Large intestine (tissue), 12 donors: Measurements from ENCODE around the gene NFKBIZ. TPM values are rescaled to one million over a fixed set of nuclear protein-coding genes. Genes with fewer than 3 reads are reported as not detected.
A peak's percentile ranks its signal among the peaks of the same experiment; 100 is the strongest.

Experiments
- DNase-seq, 2 donors: peaks; one replicate each; pipeline versions ENCODE4 v3.0.0 to v3.0.0-alpha.2; 2013
- H3K27ac ChIP-seq: one replicate; pipeline ENCODE4 v1.5.1; 2013; ENCODE audit warnings: low read length
- H3K27me3 ChIP-seq: 2 replicates; pipeline ENCODE4 v1.6.1; 2013; ENCODE audit warnings: low read length; ENCODE audit not compliant: control insufficient read depth, insufficient read depth
- H3K36me3 ChIP-seq: 2 replicates; pipeline ENCODE4 v1.6.1; 2013; ENCODE audit warnings: low read length; ENCODE audit not compliant: control insufficient read depth, insufficient read depth
- H3K4me1 ChIP-seq: one replicate; pipeline ENCODE4 v1.6.1; 2013; ENCODE audit warnings: low read length; ENCODE audit not compliant: control insufficient read depth, insufficient read depth
- H3K4me3 ChIP-seq: one replicate; pipeline ENCODE4 v1.5.1; 2013; ENCODE audit warnings: low read length
- H3K9me3 ChIP-seq: one replicate; pipeline ENCODE4 v1.6.1; 2013; ENCODE audit warnings: mild to moderate bottlenecking, low read depth, low read length, moderate library complexity; ENCODE audit not compliant: control insufficient read depth
- WGBS: methylation state at CpG from one replicate; pipeline ENCODE4 v1.1.5; 2013; ENCODE audit warnings: low lambda C conversion rate; ENCODE audit not compliant: insufficient coverage; 5-methylcytosine and 5-hydroxymethylcytosine counted together
- long read RNA-seq, 11 donors: transcript quantifications; one replicate each; lab custom pipeline, GENCODE V29; 2026
- polyA plus RNA-seq: library from polyadenylated mRNA; unstranded; fragments of 120-200 nt; gene quantifications from one replicate; pipeline ENCODE4 v1.2.1, GENCODE V29; 2013

NFKBIZ gene
- polyA plus RNA-seq = 299 TPM
- long read RNA-seq, donor 1, transcript NFKBIZ-202 (12 exons, 3,923 nt) = major isoform, 10 of 35 reads
- long read RNA-seq, donor 1, partial matches to known transcripts = 18 of 35 reads
- long read RNA-seq, donor 1, other reads (novel, unspliced or antisense) = 0 of 35 reads
- long read RNA-seq, donor 2, transcript NFKBIZ-211 (2 exons, 482 nt) = minor isoform, 6 of 575 reads
- long read RNA-seq, donor 2, transcript NFKBIZ-210 (3 exons, 877 nt) = minor isoform, 6 of 575 reads
- long read RNA-seq, donor 2, transcript NFKBIZ-202 (12 exons, 3,923 nt) = major isoform, 10 of 575 reads
- long read RNA-seq, donor 2, partial matches to known transcripts = 551 of 575 reads
- long read RNA-seq, donor 2, other reads (novel, unspliced or antisense) = 0 of 575 reads
- long read RNA-seq, donor 3 = 0 reads
- long read RNA-seq, donor 4, partial matches to known transcripts = 0 of 3 reads
- long read RNA-seq, donor 4, other reads (novel, unspliced or antisense) = 0 of 3 reads
- long read RNA-seq, donor 5, transcript NFKBIZ-211 (2 exons, 482 nt) = minor isoform, 8 of 28 reads
- long read RNA-seq, donor 5, transcript NFKBIZ-210 (3 exons, 877 nt) = minor isoform, 5 of 28 reads
- long read RNA-seq, donor 5, transcript NFKBIZ-202 (12 exons, 3,923 nt) = major isoform, 10 of 28 reads
- long read RNA-seq, donor 5, partial matches to known transcripts = 5 of 28 reads
- long read RNA-seq, donor 5, other reads (novel, unspliced or antisense) = 0 of 28 reads
- long read RNA-seq, donor 6, transcript NFKBIZ-210 (3 exons, 877 nt) = major isoform, 6 of 47 reads
- long read RNA-seq, donor 6, transcript NFKBIZ-211 (2 exons, 482 nt) = major isoform, 6 of 47 reads
- long read RNA-seq, donor 6, partial matches to known transcripts = 32 of 47 reads
- long read RNA-seq, donor 6, other reads (novel, unspliced or antisense) = 0 of 47 reads
- long read RNA-seq, donor 7, partial matches to known transcripts = 5 of 10 reads
- long read RNA-seq, donor 7, other reads (novel, unspliced or antisense) = 0 of 10 reads
- long read RNA-seq, donor 8, partial matches to known transcripts = 41 of 54 reads
- long read RNA-seq, donor 8, other reads (novel, unspliced or antisense) = 5 of 54 reads
- long read RNA-seq, donor 9, transcript NFKBIZ-202 (12 exons, 3,923 nt) = major isoform, 6 of 24 reads
- long read RNA-seq, donor 9, partial matches to known transcripts = 12 of 24 reads
- long read RNA-seq, donor 9, other reads (novel, unspliced or antisense) = 0 of 24 reads
- long read RNA-seq, donor 10, transcript NFKBIZ-211 (2 exons, 482 nt) = minor isoform, 7 of 379 reads
- long read RNA-seq, donor 10, transcript NFKBIZ-202 (12 exons, 3,923 nt) = major isoform, 12 of 379 reads
- long read RNA-seq, donor 10, partial matches to known transcripts = 356 of 379 reads
- long read RNA-seq, donor 10, other reads (novel, unspliced or antisense) = 0 of 379 reads
- long read RNA-seq, donor 11, transcript NFKBIZ-202 (12 exons, 3,923 nt) = major isoform, 9 of 23 reads
- long read RNA-seq, donor 11, transcript NFKBIZ-210 (3 exons, 877 nt) = minor isoform, 6 of 23 reads
- long read RNA-seq, donor 11, partial matches to known transcripts = 7 of 23 reads
- long read RNA-seq, donor 11, other reads (novel, unspliced or antisense) = 0 of 23 reads

GRCh38 chr3:101848754-101849713, at the start of gene NFKBIZ:
Gene NFKBIZ (plus strand): TSS chr3:101849514. CDS start chr3:101849629, 115 bp downstream.
- peak; percentile 92 to 98 for DNase-seq
- Histone ChIP-seq H3K36me3 (peaks cover 23% of the 10 kb centered on the region), H3K9me3 (no peaks in the 10 kb centered on the region), H3K4me3 (peak within 1 kb of the TSS; percentile 67), H3K27ac (peak within 1 kb of the TSS; percentile 98), H3K4me1 (peaks cover 35% of the 10 kb centered on the region), H3K27me3 (no peaks in the 10 kb centered on the region)
- no CpG with 5 or more reads among the region's 95 CpGs for WGBS

GRCh38 chr3:101801174-101801573, 48.1 kb upstream of the NFKBIZ start:
- WGBS = no CpG with 5 or more reads among the region's 4 CpGs
- Histone ChIP-seq H3K36me3 (peaks cover 3% of the 10 kb centered on the region), H3K27me3 (no peaks in the 10 kb centered on the region), H3K27ac (no peak overlapping the region), H3K4me3 (no peak overlapping the region), H3K4me1 (no peaks in the 10 kb centered on the region), H3K9me3 (no peaks in the 10 kb centered on the region)
- no peak for DNase-seq

GRCh38 chr3:101802179-101802578, 47.1 kb upstream of the NFKBIZ start:
- Histone ChIP-seq H3K4me1 (no peaks in the 10 kb centered on the region), H3K9me3 (no peaks in the 10 kb centered on the region), H3K27me3 (no peaks in the 10 kb centered on the region), H3K36me3 (peaks cover 3% of the 10 kb centered on the region), H3K4me3 (no peak overlapping the region), H3K27ac (no peak overlapping the region)
- 40% methylated on average over 1 of the region's 2 CpGs for WGBS
- DNase-seq = no peak

- H3K4me1 ChIP-seq = no peaks in the 10 kb centered on the region
- H3K27ac ChIP-seq = no peak overlapping the region
- 100% methylated on average over 3 of the region's 9 CpGs for WGBS
Observed at GRCh38 chr3:101803173-101803782, 46.0 kb upstream of the NFKBIZ start.

GRCh38 chr3:101803939-101804338, 45.4 kb upstream of the NFKBIZ start:
- 61% methylated on average over 3 of the region's 3 CpGs for WGBS
- H3K27me3 ChIP-seq = no peaks in the 10 kb centered on the region
- no peaks in the 10 kb centered on the region for H3K4me1 ChIP-seq
- no peaks in the 10 kb centered on the region for H3K9me3 ChIP-seq
- no peak for DNase-seq
- H3K4me3 ChIP-seq = no peak overlapping the region
- H3K36me3 ChIP-seq = peaks cover 3% of the 10 kb centered on the region
- H3K27ac ChIP-seq = no peak overlapping the region

More at GRCh38 chr3:101803173-101803782, 46.0 kb upstream of the NFKBIZ start:
- H3K27me3 ChIP-seq = no peaks in the 10 kb centered on the region
- no peak overlapping the region for H3K4me3 ChIP-seq
- no peaks in the 10 kb centered on the region for H3K9me3 ChIP-seq
- peaks cover 3% of the 10 kb centered on the region for H3K36me3 ChIP-seq
- peak; percentile 49 to 57 for DNase-seq

GRCh38 chr3:101806491-101806890, 42.8 kb upstream of the NFKBIZ start:
- WGBS = no CpG with 5 or more reads among the region's 1 CpG
- no peak overlapping the region for H3K27ac ChIP-seq
- H3K36me3 ChIP-seq = peaks cover 3% of the 10 kb centered on the region
- DNase-seq = no peak
- no peaks in the 10 kb centered on the region for H3K4me1 ChIP-seq
- H3K27me3 ChIP-seq = no peaks in the 10 kb centered on the region
- H3K9me3 ChIP-seq = no peaks in the 10 kb centered on the region
- H3K4me3 ChIP-seq = no peak overlapping the region

- DNase-seq = no peak
- no peaks in the 10 kb centered on the region for H3K36me3 ChIP-seq
- no peak overlapping the region for H3K27ac ChIP-seq
- H3K27me3 ChIP-seq = no peaks in the 10 kb centered on the region
- no peaks in the 10 kb centered on the region for H3K4me1 ChIP-seq
- H3K4me3 ChIP-seq = no peak overlapping the region
- 100% methylated on average over 1 of the region's 2 CpGs for WGBS
- no peaks in the 10 kb centered on the region for H3K9me3 ChIP-seq
Observed at GRCh38 chr3:101807888-101808287, 41.4 kb upstream of the NFKBIZ start.

GRCh38 chr3:101809178-101810021, 39.9 kb upstream of the NFKBIZ start:
- H3K27me3 ChIP-seq = no peaks in the 10 kb centered on the region
- H3K27ac ChIP-seq = no peak overlapping the region
- no peaks in the 10 kb centered on the region for H3K36me3 ChIP-seq
- H3K4me3 ChIP-seq = no peak overlapping the region
- DNase-seq = peak; percentile 31 to 45
- H3K9me3 ChIP-seq = no peaks in the 10 kb centered on the region
- H3K4me1 ChIP-seq = peaks cover 5% of the 10 kb centered on the region
